Panc1 (cell line): ENCODE data around the gene RARB.

Experiments
- CTCF ChIP-seq: fragments of 450-650 bp; IDR thresholded peaks from 2 replicates; pipeline ENCODE4 v1.5.1; 2017; ENCODE audit warnings: mild to moderate bottlenecking
- POLR2AphosphoS5 ChIP-seq: IDR thresholded peaks from 2 replicates; pipeline ENCODE4 v1.6.1; 2012; ENCODE audit warnings: mild to moderate bottlenecking, low read depth, low read length, moderate library complexity
- SIN3A ChIP-seq: IDR thresholded peaks from 2 replicates; pipeline ENCODE4 v1.6.1; 2012; ENCODE audit warnings: low read depth, mild to moderate bottlenecking, low read length, moderate library complexity, borderline replicate concordance; ENCODE audit not compliant: insufficient read depth

GRCh38 chr3:25489858-25490593 lies 62.0 kb downstream of the RARB start:
- TF ChIP-seq CTCF (no peak), POLR2AphosphoS5 (no peak), SIN3A (no peak)
